Type B pancreatic cell (in vitro differentiated cells): ENCODE measurements around the gene CAMK2N2. TPM values are rescaled to one million over a fixed set of nuclear protein-coding genes. Genes with fewer than 3 reads are reported as not detected.

Source experiments
- DNase-seq: peaks from one replicate; pipeline ENCODE4 v3.0.0; 2021; ENCODE audit warnings: mixed read lengths; ENCODE audit not compliant: unreplicated experiment; ENCODE audit errors: extremely low spot score
- H3K27ac Mint-ChIP-seq: 2 replicates; pipeline ENCODE4 v1.8.0; 2021; ENCODE audit warnings: mild to moderate bottlenecking, mixed read lengths
- H3K27me3 Mint-ChIP-seq: 2 replicates; pipeline ENCODE4 v1.8.0; 2021; ENCODE audit warnings: mixed read lengths
- H3K36me3 Mint-ChIP-seq: 2 replicates; pipeline ENCODE4 v1.8.0; 2021; ENCODE audit warnings: mixed read lengths
- H3K4me1 Mint-ChIP-seq: one replicate; pipeline ENCODE4 v1.8.0; 2021; ENCODE audit warnings: mixed read lengths; ENCODE audit not compliant: unreplicated experiment
- H3K4me3 Mint-ChIP-seq: 2 replicates; pipeline ENCODE4 v1.8.0; 2021; ENCODE audit warnings: mild to moderate bottlenecking, mixed read lengths
- H3K9me3 Mint-ChIP-seq: 2 replicates; pipeline ENCODE4 v1.8.0; 2021; ENCODE audit warnings: mixed read lengths
- CTCF ChIP-seq: fragments of 200-600 bp; sonication (generic); conservative IDR thresholded peaks from 2 replicates; pipeline ENCODE4 v1.5.0; 2021; ENCODE audit warnings: antibody characterized with exemption, mild to moderate bottlenecking
- total RNA-seq: library from RNA; stranded (reverse); gene quantifications from 2 replicates; pipeline ENCODE4 v1.2.1, GENCODE V29; 2021; ENCODE audit warnings: low replicate concordance

CAMK2N2 gene
- total RNA-seq, 1 donor from 2014 or later = 1.9 TPM

DNA sequence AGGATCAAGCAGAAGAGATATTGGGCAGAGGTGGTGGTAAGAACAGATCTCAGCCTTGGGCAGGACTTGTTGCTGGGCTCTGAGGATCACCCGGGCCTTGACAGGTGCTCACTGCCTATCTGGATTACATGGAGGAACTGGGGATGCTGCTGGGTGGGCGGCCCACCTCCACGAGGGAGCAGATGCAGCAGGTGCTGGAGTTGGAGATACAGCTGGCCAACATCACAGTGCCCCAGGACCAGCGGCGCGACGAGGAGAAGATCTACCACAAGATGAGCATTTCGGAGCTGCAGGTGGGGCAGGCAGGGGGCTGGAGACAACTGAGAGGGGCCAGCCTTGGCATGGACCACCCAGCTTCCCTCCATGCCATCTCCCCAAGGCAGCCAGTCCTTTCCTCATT is 22.3 kb upstream of the CAMK2N2 start:
- H3K27me3 Mint-ChIP-seq = peaks cover 67% of the 10 kb centered on the region

GRCh38 chr3:184282941-184283340 is 21.6 kb upstream of the CAMK2N2 start:
- DNase-seq = no peak
- H3K9me3 Mint-ChIP-seq = no peaks in the 10 kb centered on the region
- peaks cover 5% of the 10 kb centered on the region for H3K4me1 Mint-ChIP-seq
- no peak for TF ChIP-seq CTCF
- no peaks in the 10 kb centered on the region for H3K36me3 Mint-ChIP-seq
- no peak overlapping the region for H3K4me3 Mint-ChIP-seq
- H3K27ac Mint-ChIP-seq = no peak overlapping the region
- peaks cover 70% of the 10 kb centered on the region for H3K27me3 Mint-ChIP-seq

More for the DNA sequence above, 22.3 kb upstream of the CAMK2N2 start:
- Mint-ChIP-seq H3K9me3 (no peaks in the 10 kb centered on the region), H3K4me1 (peaks cover 5% of the 10 kb centered on the region), H3K36me3 (no peaks in the 10 kb centered on the region), H3K4me3 (no peak overlapping the region), H3K27ac (no peak overlapping the region)
- TF ChIP-seq CTCF = no peak
- DNase-seq = no peak

DNA sequence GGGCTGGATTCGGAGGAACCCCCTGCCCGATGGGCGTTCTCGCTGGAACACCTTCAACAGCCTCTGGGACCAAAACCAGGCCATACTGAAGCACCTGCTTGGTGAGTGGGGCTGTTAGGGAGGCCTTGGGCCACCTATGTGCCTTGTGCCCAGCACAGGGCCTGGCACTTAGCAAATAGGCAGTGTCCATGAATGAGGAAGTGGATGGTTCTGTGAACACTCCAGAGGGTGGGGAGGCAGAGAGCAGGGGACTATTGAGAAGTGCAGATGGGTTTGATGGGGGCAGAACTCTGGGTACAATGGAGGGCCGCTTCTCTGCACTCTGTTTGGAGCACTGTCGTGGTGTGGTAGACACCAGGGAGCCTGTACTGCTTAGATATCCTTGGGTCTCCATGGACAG is 16.0 kb upstream of the CAMK2N2 start:
- no peak for TF ChIP-seq CTCF
- no peak overlapping the region for H3K27ac Mint-ChIP-seq
- H3K36me3 Mint-ChIP-seq = no peaks in the 10 kb centered on the region
- H3K4me1 Mint-ChIP-seq = no peaks in the 10 kb centered on the region
- DNase-seq = no peak
- H3K9me3 Mint-ChIP-seq = no peaks in the 10 kb centered on the region
- H3K27me3 Mint-ChIP-seq = peaks cover 77% of the 10 kb centered on the region
- H3K4me3 Mint-ChIP-seq = no peak overlapping the region

DNA sequence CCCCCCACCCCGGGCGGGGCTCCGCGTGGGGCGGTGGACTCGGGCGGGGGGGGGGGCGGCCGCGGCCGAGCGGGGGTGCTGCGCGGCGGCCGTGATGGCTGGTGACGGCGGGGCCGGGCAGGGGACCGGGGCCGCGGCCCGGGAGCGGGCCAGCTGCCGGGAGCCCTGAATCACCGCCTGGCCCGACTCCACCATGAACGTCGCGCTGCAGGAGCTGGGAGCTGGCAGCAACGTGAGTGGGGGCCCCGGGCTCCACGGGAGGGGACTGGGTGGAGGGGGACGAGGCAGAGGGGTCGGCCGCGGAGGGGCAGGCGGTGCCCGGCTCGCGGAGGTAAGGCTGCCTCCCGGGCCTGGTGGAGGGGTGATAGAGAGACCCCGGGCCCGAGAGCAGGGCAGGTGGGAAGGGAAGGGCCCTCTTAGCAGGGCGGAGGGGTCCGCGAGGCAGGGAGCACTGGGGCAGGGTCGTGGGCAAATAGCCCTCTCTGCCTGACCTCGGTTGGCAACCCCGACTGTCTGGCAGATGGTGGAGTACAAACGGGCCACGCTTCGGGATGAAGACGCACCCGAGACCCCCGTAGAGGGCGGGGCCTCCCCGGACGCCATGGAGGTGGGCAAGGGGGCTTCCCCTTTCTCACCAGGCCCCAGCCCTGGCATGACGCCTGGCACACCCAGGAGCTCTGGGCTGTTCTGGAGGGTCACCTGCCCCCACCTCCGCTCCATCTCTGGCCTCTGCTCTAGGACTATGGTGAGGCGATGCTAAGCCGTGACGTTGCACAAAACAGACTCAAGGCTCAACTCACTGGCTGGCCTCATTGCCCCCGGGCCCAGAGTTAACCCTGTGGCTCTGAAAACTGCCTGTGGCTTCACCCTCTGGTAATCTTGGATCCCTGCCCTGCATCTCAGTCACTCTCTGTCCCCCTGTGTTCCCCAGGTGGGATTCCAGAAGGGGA is 14.9 kb upstream of the CAMK2N2 start, which contains the start of gene ECE2:
ECE2 (plus strand) TSS at position 62 of the 950 bp plus-strand sequence; CDS start at position 194, 132 bp downstream.
- H3K4me3 Mint-ChIP-seq = no peak within 1 kb of the TSS

DNA sequence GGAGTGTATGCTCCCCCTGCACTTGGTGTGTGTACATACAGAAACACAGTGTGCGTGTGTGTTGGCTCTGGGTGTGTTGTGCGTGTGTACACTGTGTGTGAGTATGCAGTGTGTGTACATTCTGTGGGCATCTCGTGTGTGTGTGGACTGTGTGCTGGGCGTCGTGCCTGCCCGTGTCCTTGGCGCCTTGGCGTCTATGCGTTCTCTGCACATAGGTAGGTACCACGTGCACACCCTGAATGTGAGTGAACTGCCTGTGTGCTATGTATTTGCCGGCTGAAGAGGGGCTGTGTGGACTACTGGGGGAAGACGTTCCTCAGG is 14.0 kb upstream of the CAMK2N2 start:
- TF ChIP-seq CTCF = no peak
- Mint-ChIP-seq H3K9me3 (no peaks in the 10 kb centered on the region), H3K4me3 (no peak overlapping the region), H3K27ac (no peak overlapping the region), H3K27me3 (peaks cover 74% of the 10 kb centered on the region), H3K36me3 (no peaks in the 10 kb centered on the region), H3K4me1 (no peaks in the 10 kb centered on the region)
- DNase-seq = no peak

More for the DNA sequence above, 14.9 kb upstream of the CAMK2N2 start, which contains the start of gene ECE2:
- Mint-ChIP-seq H3K27me3 (peaks cover 80% of the 10 kb centered on the region), H3K4me1 (no peaks in the 10 kb centered on the region), H3K27ac (no peak within 1 kb of the TSS), H3K9me3 (no peaks in the 10 kb centered on the region), H3K36me3 (no peaks in the 10 kb centered on the region)
- TF ChIP-seq CTCF = no peak
- DNase-seq = no peak
